Islet precursor cell (in vitro differentiated cells): Measurements from ENCODE around the gene TMEM167A.

Experiments
- DNase-seq: peaks from one replicate; pipeline ENCODE4 v3.0.0-alpha.2; 2018

The TMEM167A gene, protein sequence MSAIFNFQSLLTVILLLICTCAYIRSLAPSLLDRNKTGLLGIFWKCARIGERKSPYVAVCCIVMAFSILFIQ

DNA sequence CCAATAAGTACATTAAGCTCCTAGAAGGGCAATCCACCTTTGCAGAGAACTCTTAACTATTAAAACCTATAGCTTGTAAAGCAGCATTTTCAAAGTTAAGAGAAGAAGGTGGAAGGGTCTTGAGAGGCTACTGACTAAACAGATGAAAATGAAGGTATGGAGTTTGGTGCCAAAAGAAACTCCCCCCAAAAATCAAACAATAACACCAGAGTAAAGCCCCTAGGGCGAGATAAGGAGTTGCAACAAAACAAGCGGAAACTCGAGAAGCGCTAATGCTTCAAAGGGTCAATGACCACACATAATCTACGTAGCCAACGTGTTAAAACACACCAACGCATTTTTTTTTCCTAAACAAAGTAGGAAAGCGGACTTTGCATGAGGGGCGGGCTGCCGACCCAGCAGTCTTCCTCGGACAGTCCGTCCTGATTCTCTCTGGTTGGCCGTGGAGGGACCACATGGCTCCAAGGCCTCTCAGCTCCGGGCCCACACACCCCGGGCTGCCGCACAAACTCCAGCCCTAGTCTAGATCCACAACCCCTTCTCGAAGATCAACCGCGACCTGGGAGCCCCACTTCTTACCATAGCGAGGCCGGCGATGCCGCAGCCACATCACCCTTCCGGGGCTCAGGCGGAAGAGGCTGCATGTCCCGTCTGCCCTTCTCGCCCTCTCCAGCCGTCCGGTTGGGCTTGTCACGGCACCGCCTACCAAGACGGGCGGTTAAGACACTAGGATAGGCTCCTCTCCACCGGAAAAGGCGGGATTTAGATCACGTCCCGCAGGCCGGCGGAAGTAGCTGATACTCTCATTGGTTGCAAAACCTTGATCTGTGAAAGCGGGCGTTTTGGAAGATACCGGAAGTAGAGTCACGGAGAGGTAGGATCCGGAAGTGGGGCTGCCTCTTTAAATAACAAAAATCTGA is at the start of gene TMEM167A, which contains the start of gene XRCC4:
TMEM167A (minus strand) TSS at position 653 of the 920 bp plus-strand sequence; CDS start at position 582, 71 bp downstream.
XRCC4 (plus strand) TSS at position 806 of the 920 bp plus-strand sequence. CDS start 27,373 bp downstream, outside the sequence.
- peak; percentile 99 for DNase-seq

DNA sequence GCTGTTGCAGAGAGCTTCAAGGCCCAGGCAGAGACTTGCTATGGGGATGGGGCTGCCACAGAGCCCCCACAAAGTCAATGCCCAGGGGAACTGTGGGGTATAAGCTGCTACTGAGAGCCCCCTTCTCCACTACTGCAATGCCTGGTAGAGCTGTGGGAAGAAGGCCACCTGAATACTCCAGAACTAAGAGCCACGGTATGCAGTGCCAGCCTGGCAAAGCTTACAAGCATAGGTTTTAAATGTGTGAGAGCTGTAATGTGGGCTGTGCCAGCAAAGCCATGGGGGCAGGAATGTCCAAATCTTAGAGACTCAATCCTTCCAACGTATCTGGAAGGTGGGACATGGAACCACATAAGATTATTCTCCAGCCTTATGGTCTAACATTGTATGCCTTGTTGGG is 49.3 kb upstream of the TMEM167A start:
- DNase-seq: no peak

DNA sequence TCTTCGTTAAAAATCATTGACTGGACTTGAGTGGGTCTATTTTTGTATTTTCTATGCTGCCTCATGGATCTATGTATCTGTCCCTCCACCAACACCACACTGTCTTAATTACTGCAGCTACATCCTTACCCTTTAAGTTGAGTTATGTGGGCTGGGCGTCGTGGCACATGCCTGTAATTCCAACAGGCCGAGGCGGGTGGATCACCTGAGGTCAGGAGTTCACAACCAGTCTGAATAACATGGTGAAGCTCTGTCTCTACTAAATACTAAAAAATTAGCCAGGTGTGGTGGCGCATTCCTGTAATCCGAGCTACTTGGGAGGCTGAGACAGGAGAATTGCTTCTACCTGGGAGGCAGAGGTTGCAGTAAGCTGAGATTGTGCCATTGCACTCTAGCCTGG is 48.4 kb upstream of the TMEM167A start:
- no peak for DNase-seq

DNA sequence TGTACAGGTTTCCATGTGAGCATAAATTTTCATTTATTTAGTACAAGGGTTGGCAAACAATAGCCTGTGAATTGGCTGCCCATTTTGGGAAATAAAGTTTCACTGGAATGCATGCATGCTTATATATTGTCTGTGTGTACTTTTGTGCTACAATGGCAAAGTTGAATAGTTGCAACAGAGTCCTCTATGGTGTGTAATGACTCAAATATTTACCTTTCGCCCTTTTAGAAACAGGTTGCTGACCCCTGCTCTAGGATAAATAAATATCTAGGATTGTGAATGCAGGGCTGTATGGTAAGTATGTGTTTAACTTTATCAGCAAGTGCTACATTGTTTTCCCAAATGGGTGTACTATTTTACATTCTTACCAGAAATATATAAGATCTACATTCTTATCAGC is 47.4 kb upstream of the TMEM167A start:
- DNase-seq: no peak

DNA sequence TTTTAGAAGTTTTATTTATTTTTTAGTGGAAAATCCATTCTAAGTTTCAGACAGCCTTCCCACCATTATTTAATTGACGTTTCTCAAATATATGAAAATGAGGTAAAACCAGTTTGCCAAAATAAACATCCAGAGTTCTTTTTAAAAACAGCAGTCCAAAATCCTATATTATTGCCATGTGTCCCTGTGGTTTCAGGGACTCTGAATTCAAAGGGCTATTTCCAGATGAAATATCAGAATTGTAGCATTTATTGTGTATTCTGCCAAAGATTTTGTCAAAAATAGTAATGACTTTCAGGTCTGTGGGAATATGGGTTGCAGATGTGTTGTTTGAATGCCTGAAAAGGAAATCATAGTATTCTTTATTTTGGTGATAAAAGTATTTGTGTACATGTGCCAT is 41.8 kb upstream of the TMEM167A start:
- no peak for DNase-seq

DNA sequence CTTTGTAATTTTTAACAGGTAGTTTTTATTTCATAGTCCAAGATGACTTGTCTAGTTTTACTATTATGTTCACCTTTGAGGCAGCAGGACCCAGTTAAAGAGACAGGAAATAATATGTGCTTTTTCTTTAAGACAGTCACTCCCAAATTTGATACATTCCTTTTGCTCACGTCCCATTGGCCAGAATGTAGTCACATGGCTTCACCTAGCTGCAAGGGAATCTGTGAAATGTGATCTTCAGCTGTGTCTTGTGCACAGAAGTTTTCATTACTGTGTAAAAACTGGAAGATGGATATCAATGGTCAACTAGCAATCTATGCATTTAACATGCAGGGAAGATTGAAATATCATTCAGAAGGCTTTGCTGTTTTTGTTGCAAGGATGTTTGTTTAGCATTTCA is 41.3 kb upstream of the TMEM167A start:
- no peak for DNase-seq

DNA sequence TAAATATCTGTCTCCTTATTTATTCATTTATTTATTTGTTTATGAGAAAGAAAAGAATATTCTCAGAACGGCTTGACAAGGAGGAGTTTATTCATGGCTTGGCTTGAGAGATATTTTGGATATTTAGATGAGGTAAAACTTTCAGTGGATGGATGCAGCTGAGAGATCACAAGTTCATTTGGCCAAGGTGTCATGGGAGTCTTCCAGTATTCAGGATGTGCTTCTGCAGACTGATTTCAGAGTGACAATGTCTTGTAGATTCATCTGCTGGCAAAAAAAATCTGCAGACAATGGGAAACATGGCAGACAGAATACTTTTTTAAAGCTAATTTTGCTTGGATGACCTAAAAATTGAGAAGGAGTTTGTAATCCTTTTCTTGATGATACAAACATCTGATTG is 38.6 kb upstream of the TMEM167A start:
- no peak for DNase-seq

DNA sequence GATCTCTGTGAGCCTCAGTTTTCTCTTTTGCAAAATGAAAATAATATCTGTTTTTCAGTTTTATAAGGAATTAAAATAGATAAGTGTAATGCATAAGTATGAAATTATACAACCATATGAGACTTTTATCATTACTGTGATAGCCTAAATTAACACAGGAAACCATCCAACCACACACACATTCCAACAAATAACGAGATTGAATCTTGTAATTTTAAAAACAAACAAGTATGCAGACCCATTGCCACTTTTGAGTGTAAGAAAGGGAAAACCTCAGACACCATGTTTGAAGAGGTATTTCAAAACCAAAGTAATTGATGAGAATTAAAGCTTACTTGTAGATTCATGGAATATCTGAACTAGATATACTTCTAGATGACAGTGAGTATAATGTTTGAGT is 32.2 kb upstream of the TMEM167A start:
- DNase-seq: no peak

DNA sequence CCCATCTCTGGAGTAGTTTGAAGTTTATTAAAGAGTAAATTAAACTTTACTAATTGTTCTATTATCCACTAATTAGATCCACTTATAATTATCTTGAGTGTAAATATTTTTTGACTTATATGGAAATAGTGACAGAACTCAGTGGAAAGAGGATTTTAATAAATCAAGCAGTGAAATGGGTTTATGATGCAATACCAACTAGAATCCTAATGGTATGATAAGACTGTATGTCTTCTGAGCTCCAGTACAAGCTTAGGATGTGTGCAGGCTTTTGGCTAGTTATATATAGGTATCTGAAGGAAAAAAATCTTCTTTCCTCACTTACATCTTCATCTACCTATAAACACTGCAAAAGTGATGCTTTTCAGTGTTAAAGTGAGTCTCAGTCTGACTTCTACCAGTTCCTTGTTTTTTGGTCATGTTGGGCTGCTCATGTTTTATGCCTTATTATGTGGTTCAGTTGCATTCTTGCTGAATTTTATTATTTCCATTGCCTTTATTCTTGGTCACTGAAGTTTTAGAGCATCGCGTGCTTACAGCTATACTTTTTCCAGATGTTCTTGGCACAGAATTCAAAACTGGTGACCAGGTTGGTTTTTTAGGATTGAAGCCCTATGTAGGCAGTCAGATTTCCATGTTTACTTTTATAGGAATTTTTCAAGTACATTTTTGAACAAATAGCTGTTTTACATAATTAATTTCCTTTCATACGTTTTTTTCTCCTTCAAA is 30.7 kb upstream of the TMEM167A start:
- DNase-seq: no peak

DNA sequence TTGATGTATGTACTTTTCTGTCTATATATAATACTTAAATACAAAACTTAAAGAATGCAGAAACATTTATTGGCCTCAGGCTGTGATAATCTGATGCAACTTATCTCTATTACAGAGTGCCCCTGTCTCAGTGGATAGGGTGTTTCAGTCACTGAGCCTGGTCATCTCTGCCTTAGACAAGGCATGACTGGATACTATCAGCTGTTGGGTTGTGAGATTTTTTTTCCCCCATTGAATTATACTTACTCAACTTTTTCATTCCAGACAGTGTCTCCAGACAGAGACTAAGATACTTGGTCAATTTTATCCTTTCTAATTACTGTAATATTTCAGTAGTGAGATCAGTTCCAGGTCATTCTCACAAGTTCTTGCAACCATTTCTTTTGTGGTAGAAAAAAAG is 26.8 kb upstream of the TMEM167A start:
- no peak for DNase-seq

DNA sequence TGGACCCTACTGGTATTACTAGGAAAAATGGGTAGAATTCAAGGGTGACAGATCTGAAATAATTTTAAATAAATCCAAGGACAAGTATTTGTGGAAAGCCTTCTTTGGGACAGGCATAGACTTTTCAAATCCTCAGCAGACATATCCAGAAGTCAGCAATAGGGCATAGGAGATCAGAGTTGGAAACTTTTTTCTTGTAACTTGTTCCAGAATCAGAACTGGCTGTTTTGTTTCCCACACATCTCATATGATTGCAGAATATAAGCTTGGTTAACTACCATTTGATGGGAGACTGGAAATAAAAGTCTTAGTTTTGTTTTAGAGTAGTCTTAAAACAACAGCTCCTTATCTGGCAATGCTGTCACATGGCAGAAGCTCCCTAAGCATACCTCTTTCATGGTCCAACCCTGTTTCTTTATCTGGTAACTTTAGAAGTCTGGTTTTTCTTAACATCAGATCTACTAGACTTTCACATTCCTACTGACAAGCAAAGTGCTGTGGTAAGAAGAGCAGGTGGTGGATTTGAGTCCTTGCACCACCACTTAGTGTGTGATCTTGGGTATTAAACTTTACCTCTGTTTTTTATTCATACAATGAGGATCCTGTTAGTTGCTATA is 25.3 kb upstream of the TMEM167A start:
- no peak for DNase-seq

DNA sequence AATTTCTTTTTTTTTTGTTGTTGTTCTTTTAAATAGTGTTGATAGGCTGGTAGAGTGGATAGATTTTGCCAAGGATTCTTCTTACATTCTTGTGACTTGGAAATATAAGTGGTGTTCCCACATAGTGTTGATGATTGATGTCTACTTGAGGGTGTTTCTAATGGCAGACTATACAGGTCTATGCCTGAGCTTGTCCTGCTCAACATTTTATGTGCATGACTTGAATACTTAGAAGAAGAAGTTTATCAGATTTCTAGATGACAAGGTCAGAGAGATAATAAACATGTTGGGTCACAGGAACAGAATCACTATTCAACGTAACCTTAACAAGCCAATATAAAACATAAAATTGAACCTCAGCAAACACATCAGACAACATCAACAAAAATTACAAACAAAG is 24.3 kb upstream of the TMEM167A start:
- no peak for DNase-seq

DNA sequence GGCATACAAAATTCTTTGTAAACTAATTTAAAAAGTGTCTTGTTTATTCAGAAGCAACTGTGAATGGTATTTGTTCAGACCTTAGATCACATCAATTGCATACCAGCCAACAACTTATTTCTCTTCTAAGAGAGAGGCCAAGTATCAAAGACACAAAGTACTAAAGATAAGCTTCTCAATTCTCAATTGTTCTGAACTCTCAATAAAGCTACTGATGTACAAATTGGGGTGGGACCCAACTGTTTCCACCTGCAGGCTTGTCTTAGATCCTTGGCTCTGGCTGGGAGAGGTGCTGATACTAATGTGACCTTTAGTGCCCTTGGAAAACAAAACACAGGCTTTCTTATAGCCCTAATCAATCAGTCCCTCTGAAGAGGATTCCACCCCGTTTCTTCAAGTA is 22.3 kb upstream of the TMEM167A start:
- no peak for DNase-seq

DNA sequence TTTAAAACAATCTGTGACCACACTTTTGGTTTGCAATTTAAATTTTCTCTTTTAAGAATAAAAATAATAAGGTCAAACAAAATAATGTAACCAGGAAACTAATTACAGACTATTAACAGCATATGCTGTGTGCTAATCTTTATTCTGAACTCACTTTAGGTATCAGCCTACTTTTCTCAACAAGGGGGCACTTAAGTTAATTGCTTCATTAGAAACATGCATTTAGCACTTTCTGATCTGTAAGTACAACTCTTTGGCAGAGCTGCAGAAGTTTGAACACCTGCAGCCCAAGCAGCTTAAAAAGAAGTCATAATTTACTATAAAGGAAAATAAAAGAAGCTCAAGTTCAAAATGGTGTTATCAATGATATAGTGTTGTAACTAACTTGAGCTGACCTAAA is 21.8 kb upstream of the TMEM167A start:
- no peak for DNase-seq

DNA sequence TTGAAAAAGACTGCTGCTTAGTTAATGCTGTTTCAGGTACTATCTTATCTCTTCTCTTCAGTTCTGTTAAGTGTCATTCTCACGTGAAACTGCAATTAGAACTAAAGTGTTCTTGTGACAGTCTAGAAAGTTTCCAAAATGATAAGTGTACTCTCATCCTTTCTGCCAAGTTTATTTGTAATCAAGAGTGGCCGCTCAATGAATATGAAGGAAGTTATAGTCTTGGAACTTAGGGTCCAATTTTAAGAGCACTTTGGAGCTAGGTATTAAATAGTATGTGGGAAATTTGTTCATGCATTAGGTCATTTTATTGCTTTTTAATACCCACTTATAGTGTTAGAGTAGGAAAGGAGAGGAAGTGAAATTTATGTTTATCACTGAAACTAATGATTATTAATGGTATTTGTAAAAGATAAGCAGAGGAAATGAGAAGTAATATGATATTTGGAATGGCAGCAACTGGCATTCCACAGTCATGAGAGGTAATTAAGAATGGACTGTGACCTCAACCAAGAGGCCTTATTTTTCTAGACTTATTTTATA is 20.6 kb upstream of the TMEM167A start:
- no peak for DNase-seq

DNA sequence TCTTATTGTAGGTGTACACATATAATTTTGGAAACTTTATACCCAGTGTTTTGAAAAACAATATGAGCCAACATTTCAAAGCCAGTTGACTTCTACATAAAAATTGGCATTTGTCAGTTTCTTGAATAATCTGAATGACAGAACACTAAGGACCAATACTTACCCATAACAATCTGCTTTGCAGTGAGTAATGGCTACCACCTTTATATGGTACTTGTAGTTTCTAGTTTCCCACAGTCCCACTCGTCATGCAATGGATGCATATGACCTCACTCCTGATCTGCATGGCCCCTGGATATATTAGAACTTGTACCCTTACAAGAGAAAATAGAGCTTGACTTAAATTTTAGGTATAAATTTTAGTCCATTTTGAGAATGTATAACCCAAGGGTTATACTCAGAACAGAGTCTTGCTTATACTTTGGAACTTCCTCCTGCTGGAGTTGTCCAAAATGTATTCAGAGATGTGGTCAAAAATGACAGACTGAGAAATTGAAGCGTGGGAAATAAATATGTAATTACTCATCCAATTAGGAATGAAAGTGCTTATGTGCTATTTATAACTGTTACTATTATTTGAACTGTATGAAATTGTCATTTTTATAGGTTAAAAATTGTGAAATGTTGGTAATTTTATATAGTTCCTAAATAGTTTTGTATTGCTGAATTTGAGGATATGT is 19.6 kb upstream of the TMEM167A start:
- DNase-seq: no peak

DNA sequence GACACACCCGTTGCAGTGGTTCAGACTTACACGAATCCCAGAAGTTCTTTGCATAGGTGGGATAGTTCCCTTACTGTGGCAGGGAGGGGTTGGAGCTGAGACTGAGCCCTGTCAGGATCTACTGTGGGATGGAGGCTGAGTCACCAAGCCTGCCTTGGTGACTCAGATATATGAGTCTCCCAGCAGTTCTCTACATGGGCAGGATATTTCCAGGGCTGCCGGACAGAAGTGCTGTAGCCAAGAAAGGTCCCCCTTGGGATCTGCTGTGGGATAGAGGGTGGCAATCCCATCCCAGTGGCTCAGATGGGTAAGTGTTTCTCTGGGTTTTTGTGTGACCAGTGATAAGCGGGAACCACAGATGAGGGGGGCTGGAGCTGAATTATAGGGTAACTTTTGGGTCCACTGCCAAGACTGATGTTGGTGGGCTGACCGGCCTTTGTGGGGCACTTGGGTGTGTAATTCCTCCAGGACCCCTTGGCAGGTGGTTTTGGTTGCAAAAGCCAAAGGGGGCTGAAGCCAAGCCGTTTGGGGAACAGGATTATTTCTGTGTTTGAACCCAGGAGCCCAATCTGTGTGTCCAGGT is 18.9 kb upstream of the TMEM167A start:
- DNase-seq: peak; percentile 95

DNA sequence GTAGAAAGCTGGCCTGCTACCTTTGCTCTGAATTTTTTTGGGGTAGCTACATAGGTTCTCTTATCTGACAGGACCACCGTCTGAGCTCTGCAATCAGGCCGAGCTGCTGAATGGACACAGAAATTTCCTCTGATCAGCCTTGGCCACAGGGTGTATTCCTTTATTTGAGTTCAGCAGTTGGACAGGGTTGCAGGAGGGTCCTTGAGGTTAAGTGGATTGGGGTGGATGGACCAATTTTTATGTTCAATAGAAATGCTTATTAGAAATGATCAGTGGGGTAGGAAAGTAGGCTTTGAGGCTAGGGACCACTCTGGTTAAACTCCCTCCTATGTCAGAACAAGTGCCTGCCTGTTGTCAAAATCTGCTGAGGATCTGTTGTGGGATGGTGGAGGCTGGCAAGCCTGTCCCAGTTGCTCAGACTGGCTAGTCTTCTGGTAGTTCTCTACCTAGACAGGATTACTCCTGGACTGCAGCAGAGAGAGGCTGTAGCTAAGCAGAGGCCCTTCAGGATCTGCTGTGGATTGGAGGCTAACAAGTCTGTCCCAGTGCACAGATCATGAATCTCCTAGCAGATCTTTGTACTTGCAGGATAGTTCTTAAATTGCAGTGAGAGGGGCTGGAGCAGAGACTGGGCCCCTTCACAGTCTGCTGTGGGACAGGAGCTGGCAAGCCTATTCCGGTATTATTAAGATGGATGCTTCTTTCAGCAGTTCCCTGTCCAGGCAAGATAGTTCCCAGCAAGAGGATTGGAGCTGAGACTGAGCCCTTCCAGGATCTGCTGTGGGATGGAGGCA is 18.2 kb upstream of the TMEM167A start:
- no peak for DNase-seq

DNA sequence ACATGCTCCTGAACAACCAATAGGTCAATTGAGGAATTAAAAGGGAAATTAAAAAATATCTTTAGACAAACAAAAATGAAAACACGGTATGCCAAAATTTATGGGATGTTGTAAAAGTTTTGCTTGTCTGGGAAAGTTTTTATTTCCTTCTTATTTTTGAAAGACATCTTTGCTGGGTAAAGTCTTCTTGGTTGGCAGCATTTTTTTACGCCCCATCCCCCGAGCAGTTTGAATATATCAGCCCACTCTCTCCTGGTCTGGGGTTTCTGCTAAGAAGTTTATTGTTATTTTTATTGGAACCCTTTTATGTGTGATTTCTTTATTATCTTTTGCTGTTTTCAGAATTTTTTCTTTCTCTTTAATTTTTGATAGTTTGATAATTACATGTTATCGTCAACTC is 16.5 kb upstream of the TMEM167A start:
- DNase-seq: no peak

DNA sequence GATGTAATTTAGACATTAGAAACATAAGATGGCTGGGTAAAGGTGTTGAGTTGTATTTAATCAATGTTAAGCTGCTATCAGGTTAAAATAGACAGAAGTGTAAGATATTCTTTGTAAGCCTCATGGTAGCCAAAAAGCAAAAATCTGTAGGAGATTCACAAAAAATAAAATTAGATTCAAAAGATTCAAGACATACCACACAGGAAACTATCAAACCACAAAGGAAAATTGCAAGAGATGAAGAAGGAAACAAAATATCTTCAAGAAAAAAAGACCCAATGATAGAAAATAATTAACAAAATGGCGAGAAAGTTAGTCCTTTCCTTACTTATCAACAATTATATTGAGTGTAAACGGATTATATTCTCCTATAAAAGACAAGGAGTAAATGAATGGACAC is 15.4 kb upstream of the TMEM167A start:
- no peak for DNase-seq

DNA sequence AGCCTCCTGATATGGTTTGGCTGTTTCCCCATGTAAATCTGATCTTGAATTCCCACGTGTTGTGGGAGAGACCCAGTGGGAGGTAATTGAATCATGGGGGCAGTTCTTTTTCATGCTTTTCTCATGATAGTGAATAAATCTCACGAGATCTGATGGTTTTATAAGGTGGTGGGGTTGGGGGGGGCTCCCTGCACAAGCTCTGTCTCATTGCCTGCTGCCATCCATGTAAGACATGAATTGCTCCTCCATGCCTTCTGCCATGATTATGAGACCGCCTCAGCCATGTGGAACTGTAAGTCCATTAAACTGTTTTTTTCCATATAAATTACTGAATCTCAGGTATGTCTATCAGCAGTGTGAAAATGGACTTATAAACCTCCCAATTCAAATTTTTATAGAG is 13.0 kb upstream of the TMEM167A start:
- no peak for DNase-seq
